MM.1S (cell line): ENCODE results near the gene DNAAF1.

ENCODE experiments used
- CTCF ChIP-seq: fragments of 300-600 bp; sonication (generic); IDR thresholded peaks from 2 replicates; pipeline ENCODE4 v1.5.1; 2016; ENCODE audit warnings: antibody characterized with exemption, low read length, mixed read lengths
- EZH2 ChIP-seq: fragments of 300-600 bp; sonication (generic); optimal IDR thresholded peaks from 2 replicates; pipeline ENCODE3; 2017; ENCODE audit warnings: low read depth, mild to moderate bottlenecking, antibody characterized with exemption, low read length, mixed read lengths
- EZH2phosphoT487 ChIP-seq: fragments of 300-600 bp; sonication (generic); IDR thresholded peaks from 2 replicates; pipeline ENCODE4 v1.6.1; 2018; ENCODE audit warnings: antibody characterized with exemption, low read length

- TF ChIP-seq EZH2 (no peak), CTCF (peak; percentile 74), EZH2phosphoT487 (no peak)
Observed at GRCh38 chr16:84175350-84176081, 30.4 kb downstream of the DNAAF1 start.
